DOHH2 (cell line): ENCODE results near the gene ZNF22.

Experiments
- H3F3A ChIP-seq: fragments of 200-600 bp; sonication (generic), shearing (Covaris generic); 2 replicates; pipeline ENCODE4 v1.6.0; 2016; ENCODE audit warnings: antibody characterized with exemption, mild to moderate bottlenecking; ENCODE audit not compliant: control insufficient read depth, insufficient read depth
- H3K27ac ChIP-seq: fragments of 200-600 bp; sonication (generic); 2 replicates; pipeline ENCODE4 v1.5.1; 2014; ENCODE audit warnings: low read depth, mild to moderate bottlenecking, low read length, moderate library complexity
- H3K27me3 ChIP-seq: fragments of 200-600 bp; sonication (generic); 2 replicates; pipeline ENCODE4 v1.6.1; 2014; ENCODE audit warnings: mild to moderate bottlenecking, low read length, mixed read lengths; ENCODE audit not compliant: control insufficient read depth
- H3K36me3 ChIP-seq: fragments of 200-600 bp; sonication (generic); 2 replicates; pipeline ENCODE4 v1.6.1; 2014; ENCODE audit warnings: mild to moderate bottlenecking, low read length, moderate library complexity, mixed read lengths; ENCODE audit not compliant: control insufficient read depth
- H3K4me1 ChIP-seq: fragments of 200-600 bp; sonication (generic); 2 replicates; pipeline ENCODE4 v1.6.1; 2014; ENCODE audit warnings: mild to moderate bottlenecking, low read length, mixed read lengths; ENCODE audit not compliant: control insufficient read depth
- H3K4me2 ChIP-seq: fragments of 200-600 bp; sonication (generic); 2 replicates; pipeline ENCODE4 v1.6.0; 2014; ENCODE audit warnings: mild to moderate bottlenecking, low read length, moderate library complexity
- H3K4me3 ChIP-seq: fragments of 200-600 bp; sonication (generic); 2 replicates; pipeline ENCODE4 v1.5.1; 2014; ENCODE audit warnings: mild to moderate bottlenecking, low read length, mixed read lengths
- H3K79me2 ChIP-seq: fragments of 200-600 bp; sonication (generic); 2 replicates; pipeline ENCODE4 v1.6.1; 2014; ENCODE audit warnings: mild to moderate bottlenecking, low read length, mixed read lengths; ENCODE audit not compliant: control insufficient read depth
- H3K9me2 ChIP-seq: fragments of 200-600 bp; sonication (generic); replicated peaks from 2 replicates; pipeline ENCODE4 v1.6.1; 2014; ENCODE audit warnings: mild to moderate bottlenecking, low read length, mixed read lengths; ENCODE audit not compliant: control insufficient read depth
- H3K9me3 ChIP-seq: fragments of 200-600 bp; sonication (generic); 2 replicates; pipeline ENCODE4 v1.6.1; 2014; ENCODE audit warnings: antibody characterized with exemption, low read length, mixed read lengths; ENCODE audit not compliant: control insufficient read depth, insufficient read depth
- H4K20me1 ChIP-seq: fragments of 200-600 bp; sonication (generic); 2 replicates; pipeline ENCODE4 v1.6.0; 2014; ENCODE audit warnings: low read depth, mild to moderate bottlenecking, antibody characterized with exemption, low read length, moderate library complexity; ENCODE audit not compliant: control insufficient read depth, insufficient read depth
- CTCF ChIP-seq: fragments of 200-600 bp; sonication (generic); IDR thresholded peaks from one replicate; pipeline ENCODE4 v1.5.1; 2014; ENCODE audit warnings: antibody characterized with exemption, mild to moderate bottlenecking, low read depth, low read length; ENCODE audit not compliant: poor library complexity, severe bottlenecking
- EZH2phosphoT487 ChIP-seq: fragments of 200-600 bp; sonication (generic); IDR thresholded peaks from 2 replicates; pipeline ENCODE4 v1.6.1; 2017; ENCODE audit warnings: borderline replicate concordance, mild to moderate bottlenecking, antibody characterized with exemption, low read length, moderate library complexity, mixed read lengths

ZNF22 gene

GRCh38 chr10:44967616-44968015 lies 33.1 kb upstream of the ZNF22 start:
- H3K9me2 ChIP-seq = no peaks in the 10 kb centered on the region
- H3K36me3 ChIP-seq = no peaks in the 10 kb centered on the region
- peaks cover 59% of the 10 kb centered on the region for H3K4me1 ChIP-seq
- TF ChIP-seq EZH2phosphoT487 = no peak
- TF ChIP-seq CTCF = no peak
- no peak overlapping the region for H3K4me3 ChIP-seq
- no peaks in the 10 kb centered on the region for H3K27me3 ChIP-seq
- H3K79me2 ChIP-seq = no peaks in the 10 kb centered on the region
- H4K20me1 ChIP-seq = no peaks in the 10 kb centered on the region
- no peaks in the 10 kb centered on the region for H3K9me3 ChIP-seq
- H3K4me2 ChIP-seq = no peak overlapping the region
- H3F3A ChIP-seq = no peaks in the 10 kb centered on the region
- H3K27ac ChIP-seq = no peak overlapping the region

GRCh38 chr10:44968091-44968490 lies 32.6 kb upstream of the ZNF22 start:
- Histone ChIP-seq H3K27ac (no peak overlapping the region), H3K36me3 (no peaks in the 10 kb centered on the region), H3K9me2 (no peaks in the 10 kb centered on the region), H3K4me2 (no peak overlapping the region), H3F3A (no peaks in the 10 kb centered on the region), H4K20me1 (no peaks in the 10 kb centered on the region), H3K9me3 (no peaks in the 10 kb centered on the region), H3K4me1 (peaks cover 58% of the 10 kb centered on the region), H3K4me3 (no peak overlapping the region), H3K79me2 (no peaks in the 10 kb centered on the region), H3K27me3 (no peaks in the 10 kb centered on the region)
- TF ChIP-seq EZH2phosphoT487 = no peak
- TF ChIP-seq CTCF = no peak

- no peaks in the 10 kb centered on the region for H3K36me3 ChIP-seq
- no peaks in the 10 kb centered on the region for H3F3A ChIP-seq
- H3K27ac ChIP-seq = no peak overlapping the region
- H4K20me1 ChIP-seq = no peaks in the 10 kb centered on the region
- no peaks in the 10 kb centered on the region for H3K9me3 ChIP-seq
- no peaks in the 10 kb centered on the region for H3K79me2 ChIP-seq
- H3K4me1 ChIP-seq = peaks cover 58% of the 10 kb centered on the region
- TF ChIP-seq CTCF (no peak), EZH2phosphoT487 (no peak)
- no peaks in the 10 kb centered on the region for H3K9me2 ChIP-seq
- H3K4me3 ChIP-seq = no peak overlapping the region
- H3K4me2 ChIP-seq = no peak overlapping the region
- no peaks in the 10 kb centered on the region for H3K27me3 ChIP-seq
These were observed 32.0 kb upstream of the ZNF22 start for GRCh38 chr10:44968500-44969400.
